SK-N-SH treated with all-trans-retinoic acid at 6 μM for 48 hours (cell line): ENCODE results near the gene SLPI.

Source experiments
- ATAC-seq: fragments of 200-7000 bp; cut with Tn5 transposase; 3 replicates; pipeline ENCODE4 v1.9.1; 2020; ENCODE audit warnings: mild to moderate bottlenecking, moderate library complexity
- ARNTL ChIP-seq: fragments of 450-650 bp; formaldehyde crosslinking; IDR thresholded peaks from 2 replicates; pipeline ENCODE4 v1.5.0; 2020; ENCODE audit warnings: low read depth, mild to moderate bottlenecking, moderate library complexity, borderline replicate concordance
- BACH2 ChIP-seq: fragments of 250-450 bp; sonication (Bioruptor Pico); IDR thresholded peaks from 2 replicates; pipeline ENCODE4 v1.9.0; 2021; ENCODE audit warnings: mild to moderate bottlenecking, borderline replicate concordance
- CSDC2 ChIP-seq: fragments of 250-450 bp; sonication (Bioruptor Pico); IDR thresholded peaks from 2 replicates; pipeline ENCODE4 v1.5.0; 2020; ENCODE audit warnings: mild to moderate bottlenecking, moderate library complexity
- CSRNP3 ChIP-seq: fragments of 250-450 bp; sonication (Bioruptor Pico); IDR thresholded peaks from 2 replicates; pipeline ENCODE4 v1.5.1; 2021; ENCODE audit warnings: mild to moderate bottlenecking, moderate library complexity
- ESRRG ChIP-seq: fragments of 250-450 bp; sonication (Bioruptor Pico); IDR thresholded peaks from 2 replicates; pipeline ENCODE4 v1.6.1; 2021; ENCODE audit warnings: mild to moderate bottlenecking
- GLIS3 ChIP-seq: fragments of 250-450 bp; sonication (Bioruptor Pico); IDR thresholded peaks from 2 replicates; pipeline ENCODE4 v1.5.0; 2020; ENCODE audit warnings: mild to moderate bottlenecking, moderate library complexity
- ISL1 ChIP-seq: fragments of 250-450 bp; sonication (Bioruptor Pico); IDR thresholded peaks from 2 replicates; pipeline ENCODE4 v2.1.2; 2022; ENCODE audit warnings: mild to moderate bottlenecking, moderate library complexity
- OSR1 ChIP-seq: fragments of 250-450 bp; sonication (Bioruptor Pico); IDR thresholded peaks from 2 replicates; pipeline ENCODE4 v1.8.0; 2022; ENCODE audit warnings: moderate library complexity, mild to moderate bottlenecking, inconsistent platforms
- PATZ1 ChIP-seq: fragments of 250-450 bp; sonication (Bioruptor Pico); IDR thresholded peaks from 2 replicates; pipeline ENCODE4 v1.8.0; 2020; ENCODE audit warnings: mild to moderate bottlenecking, moderate library complexity, borderline replicate concordance
- PPARA ChIP-seq: fragments of 250-450 bp; sonication (Bioruptor Pico); IDR thresholded peaks from 2 replicates; pipeline ENCODE4 v1.5.0; 2020; ENCODE audit warnings: mild to moderate bottlenecking, borderline replicate concordance
- RARB ChIP-seq: fragments of 250-450 bp; sonication (Bioruptor Pico); IDR thresholded peaks from 2 replicates; pipeline ENCODE4 v1.8.0; 2021; ENCODE audit warnings: mild to moderate bottlenecking, moderate library complexity
- SNAI2 ChIP-seq: fragments of 250-450 bp; sonication (Bioruptor Pico); IDR thresholded peaks from 2 replicates; pipeline ENCODE4 v1.5.0; 2020; ENCODE audit warnings: mild to moderate bottlenecking, moderate library complexity
- TCF4 ChIP-seq: fragments of 250-450 bp; sonication (Bioruptor Pico); IDR thresholded peaks from 2 replicates; pipeline ENCODE4 v1.8.0; 2021; ENCODE audit warnings: mild to moderate bottlenecking, moderate library complexity, borderline replicate concordance
- TOX ChIP-seq: fragments of 250-450 bp; sonication (Bioruptor Pico); IDR thresholded peaks from 2 replicates; pipeline ENCODE4 v1.8.0; 2021; ENCODE audit warnings: mild to moderate bottlenecking, moderate library complexity, borderline replicate concordance
- ZC3H10 ChIP-seq: fragments of 250-450 bp; sonication (Bioruptor Pico); IDR thresholded peaks from 2 replicates; pipeline ENCODE4 v1.5.1; 2021; ENCODE audit warnings: mild to moderate bottlenecking, moderate library complexity
- ZNF565 ChIP-seq: fragments of 450-650 bp; formaldehyde crosslinking; conservative IDR thresholded peaks from 2 replicates; pipeline ENCODE4 v1.5.0; 2020; ENCODE audit warnings: low read depth, mild to moderate bottlenecking, moderate library complexity
- ZNF70 ChIP-seq: fragments of 450-650 bp; formaldehyde crosslinking; IDR thresholded peaks from 2 replicates; pipeline ENCODE4 v1.5.0; 2020; ENCODE audit warnings: mild to moderate bottlenecking, moderate library complexity
- ZNF8 ChIP-seq: fragments of 450-650 bp; formaldehyde crosslinking; IDR thresholded peaks from 2 replicates; pipeline ENCODE4 v1.5.0; 2020; ENCODE audit warnings: mild to moderate bottlenecking, moderate library complexity
- TF ChIP-seq, protein P1 (sequence below): fragments of 250-450 bp; sonication (Bioruptor Pico); IDR thresholded peaks from 2 replicates; pipeline ENCODE4 v1.5.0; 2020; ENCODE audit warnings: mild to moderate bottlenecking, moderate library complexity
- TF ChIP-seq, protein P2 (sequence below): fragments of 250-450 bp; sonication (Bioruptor Pico); IDR thresholded peaks from 2 replicates; pipeline ENCODE4 v1.5.1; 2020; ENCODE audit warnings: low read depth, mild to moderate bottlenecking, moderate library complexity

SLPI gene

DNA sequence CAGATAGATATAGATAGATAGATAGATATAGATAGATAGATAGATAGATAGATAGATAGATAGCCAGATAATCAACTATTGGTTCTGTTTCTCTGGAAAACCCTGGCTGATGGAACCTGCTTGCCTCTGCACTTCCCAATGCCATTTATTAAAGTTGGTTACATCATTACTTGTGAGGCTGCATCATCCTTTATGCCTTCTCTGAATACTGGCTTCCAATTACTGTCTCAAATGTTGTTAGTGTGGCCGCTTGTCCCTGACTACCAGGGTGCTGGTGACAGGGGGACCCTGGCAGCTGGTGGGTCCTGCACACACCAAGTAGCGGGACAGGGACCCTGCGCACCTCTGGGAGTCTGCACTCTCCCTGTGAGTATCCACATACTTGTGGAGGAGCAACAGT, 3.9 kb upstream of the SLPI start:
- TF ChIP-seq PATZ1 (CRISPR knock-in tag) (no peak), ZC3H10 (no peak), PPARA (CRISPR knock-in tag) (no peak), BACH2 (no peak), TCF4 (CRISPR knock-in tag) (no peak)
- no peak for ATAC-seq

GRCh38 chr20:45257711-45258110, 3.3 kb upstream of the SLPI start:
- ATAC-seq = no peak
- TF ChIP-seq ESRRG (CRISPR knock-in tag) (no peak), ZC3H10 (no peak), CSRNP3 (CRISPR knock-in tag) (no peak), RARB (CRISPR knock-in tag) (no peak), ZNF565 (CRISPR knock-in tag) (no peak), ARNTL (CRISPR knock-in tag) (no peak)

GRCh38 chr20:45257161-45257560, 2.8 kb upstream of the SLPI start:
- no peak for TF ChIP-seq ESRRG (CRISPR knock-in tag)
- TF ChIP-seq GLIS3 = no peak
- TF ChIP-seq ZC3H10 = no peak
- TF ChIP-seq TCF4 (CRISPR knock-in tag) = no peak
- TF ChIP-seq CSDC2 (CRISPR knock-in tag) = no peak
- TF ChIP-seq, protein P1, sequence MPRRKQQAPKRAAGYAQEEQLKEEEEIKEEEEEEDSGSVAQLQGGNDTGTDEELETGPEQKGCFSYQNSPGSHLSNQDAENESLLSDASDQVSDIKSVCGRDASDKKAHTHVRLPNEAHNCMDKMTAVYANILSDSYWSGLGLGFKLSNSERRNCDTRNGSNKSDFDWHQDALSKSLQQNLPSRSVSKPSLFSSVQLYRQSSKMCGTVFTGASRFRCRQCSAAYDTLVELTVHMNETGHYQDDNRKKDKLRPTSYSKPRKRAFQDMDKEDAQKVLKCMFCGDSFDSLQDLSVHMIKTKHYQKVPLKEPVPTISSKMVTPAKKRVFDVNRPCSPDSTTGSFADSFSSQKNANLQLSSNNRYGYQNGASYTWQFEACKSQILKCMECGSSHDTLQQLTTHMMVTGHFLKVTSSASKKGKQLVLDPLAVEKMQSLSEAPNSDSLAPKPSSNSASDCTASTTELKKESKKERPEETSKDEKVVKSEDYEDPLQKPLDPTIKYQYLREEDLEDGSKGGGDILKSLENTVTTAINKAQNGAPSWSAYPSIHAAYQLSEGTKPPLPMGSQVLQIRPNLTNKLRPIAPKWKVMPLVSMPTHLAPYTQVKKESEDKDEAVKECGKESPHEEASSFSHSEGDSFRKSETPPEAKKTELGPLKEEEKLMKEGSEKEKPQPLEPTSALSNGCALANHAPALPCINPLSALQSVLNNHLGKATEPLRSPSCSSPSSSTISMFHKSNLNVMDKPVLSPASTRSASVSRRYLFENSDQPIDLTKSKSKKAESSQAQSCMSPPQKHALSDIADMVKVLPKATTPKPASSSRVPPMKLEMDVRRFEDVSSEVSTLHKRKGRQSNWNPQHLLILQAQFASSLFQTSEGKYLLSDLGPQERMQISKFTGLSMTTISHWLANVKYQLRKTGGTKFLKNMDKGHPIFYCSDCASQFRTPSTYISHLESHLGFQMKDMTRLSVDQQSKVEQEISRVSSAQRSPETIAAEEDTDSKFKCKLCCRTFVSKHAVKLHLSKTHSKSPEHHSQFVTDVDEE (CRISPR knock-in tag) = no peak
- TF ChIP-seq CSRNP3 (CRISPR knock-in tag) = no peak
- TF ChIP-seq ZNF70 = no peak
- no peak for TF ChIP-seq SNAI2
- TF ChIP-seq RARB (CRISPR knock-in tag) = no peak
- TF ChIP-seq, all 23 proteins: peak for 0
- no peak for ATAC-seq

GRCh38 chr20:45253261-45253660, 1.1 kb downstream of the SLPI start:
- no peak for TF ChIP-seq ZC3H10
- TF ChIP-seq OSR1 = no peak
- no peak for TF ChIP-seq ARNTL (CRISPR knock-in tag)
- TF ChIP-seq, protein P2, sequence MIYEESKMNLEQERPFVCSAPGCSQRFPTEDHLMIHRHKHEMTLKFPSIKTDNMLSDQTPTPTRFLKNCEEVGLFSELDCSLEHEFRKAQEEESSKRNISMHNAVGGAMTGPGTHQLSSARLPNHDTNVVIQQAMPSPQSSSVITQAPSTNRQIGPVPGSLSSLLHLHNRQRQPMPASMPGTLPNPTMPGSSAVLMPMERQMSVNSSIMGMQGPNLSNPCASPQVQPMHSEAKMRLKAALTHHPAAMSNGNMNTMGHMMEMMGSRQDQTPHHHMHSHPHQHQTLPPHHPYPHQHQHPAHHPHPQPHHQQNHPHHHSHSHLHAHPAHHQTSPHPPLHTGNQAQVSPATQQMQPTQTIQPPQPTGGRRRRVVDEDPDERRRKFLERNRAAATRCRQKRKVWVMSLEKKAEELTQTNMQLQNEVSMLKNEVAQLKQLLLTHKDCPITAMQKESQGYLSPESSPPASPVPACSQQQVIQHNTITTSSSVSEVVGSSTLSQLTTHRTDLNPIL (CRISPR knock-in tag) = no peak
- ATAC-seq = no peak

DNA sequence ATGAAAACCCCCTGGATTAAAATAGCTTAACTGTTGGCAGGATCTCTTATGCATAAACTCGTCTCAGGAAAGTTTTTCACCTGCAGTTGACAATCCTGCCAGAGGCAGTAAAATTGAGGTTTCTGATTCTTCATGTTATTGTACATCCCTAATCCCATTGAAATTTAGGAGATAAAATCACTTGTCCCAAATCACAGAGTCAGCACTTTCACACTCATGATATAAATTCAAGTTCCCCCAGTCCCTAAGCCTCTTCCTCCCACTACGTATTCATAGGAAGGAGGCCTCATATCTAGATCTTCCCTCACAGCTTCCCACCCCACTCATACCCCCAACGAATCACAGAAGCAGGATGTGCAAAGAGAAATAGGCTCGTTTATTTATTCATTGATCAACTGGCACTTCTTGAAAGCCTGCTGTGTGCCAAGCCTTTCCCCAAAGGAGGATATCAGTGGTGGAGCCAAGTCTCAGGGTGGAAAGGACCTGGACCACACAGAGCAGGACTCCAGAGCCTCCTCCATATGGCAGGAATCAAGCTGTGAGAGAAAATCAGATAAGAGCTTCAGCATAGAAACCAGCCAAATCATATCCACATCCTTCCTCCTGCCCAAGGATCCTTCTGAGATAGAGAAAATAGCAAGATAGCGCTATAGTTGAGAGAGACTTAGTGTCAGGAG, 2.3 kb downstream of the SLPI start:
- ATAC-seq = no peak
- no peak for TF ChIP-seq ARNTL (CRISPR knock-in tag)
- TF ChIP-seq, protein P1 (CRISPR knock-in tag) = no peak
- no peak for TF ChIP-seq PATZ1 (CRISPR knock-in tag)
- TF ChIP-seq ZNF8 (CRISPR knock-in tag) = no peak
- no peak for TF ChIP-seq ZNF70
- no peak for TF ChIP-seq ISL1 (CRISPR knock-in tag)
- no peak for TF ChIP-seq TOX
- no peak for TF ChIP-seq SNAI2
- TF ChIP-seq RARB (CRISPR knock-in tag) = no peak
